ENCODE data around the gene TP53. TPM values are rescaled to one million over a fixed set of nuclear protein-coding genes. Genes with fewer than 3 reads are reported as not detected.

The TP53 gene
- total RNA-seq, 2 donors from 2014 or later, result 12.9 to 20.1 TPM

- Histone ChIP-seq H3K4me3 (no peak overlapping the region), H3K9me3 (no peaks in the 10 kb centered on the region), H3K36me3 (no peaks in the 10 kb centered on the region), H3K4me1 (peaks cover 0 to 15% of the 10 kb centered on the region in 2 donors), H3K27ac (no peak overlapping the region), H3K27me3 (peaks cover 0 to 14% of the 10 kb centered on the region in 2 donors)
- DNase-seq (ENCODE audit: low spot score), result no peak
- no peak for TF ChIP-seq CTCF (IDR thresholded peaks at IDR 0.05)
Observed at GRCh38 chr17:7709031-7709430, 21.7 kb upstream of the TP53 start.

- DNase-seq (ENCODE audit: low spot score), result no peak
- H3K27me3 ChIP-seq, result peaks cover 0 to 14% of the 10 kb centered on the region in 2 donors
- TF ChIP-seq CTCF (IDR thresholded peaks at IDR 0.05), result no peak
Observed at GRCh38 chr17:7707858-7708750, 20.8 kb upstream of the TP53 start.

GRCh38 chr17:7707446-7707845, 20.2 kb upstream of the TP53 start:
- H3K9me3 ChIP-seq, result no peaks in the 10 kb centered on the region
- DNase-seq (ENCODE audit: low spot score), result no peak
- no peak overlapping the region for H3K4me3 ChIP-seq

More at GRCh38 chr17:7707858-7708750, 20.8 kb upstream of the TP53 start:
- Histone ChIP-seq H3K4me1 (peaks cover 0 to 20% of the 10 kb centered on the region in 2 donors), H3K4me3 (no peak overlapping the region), H3K9me3 (no peaks in the 10 kb centered on the region), H3K27ac (no peak overlapping the region), H3K36me3 (no peaks in the 10 kb centered on the region)

DNA sequence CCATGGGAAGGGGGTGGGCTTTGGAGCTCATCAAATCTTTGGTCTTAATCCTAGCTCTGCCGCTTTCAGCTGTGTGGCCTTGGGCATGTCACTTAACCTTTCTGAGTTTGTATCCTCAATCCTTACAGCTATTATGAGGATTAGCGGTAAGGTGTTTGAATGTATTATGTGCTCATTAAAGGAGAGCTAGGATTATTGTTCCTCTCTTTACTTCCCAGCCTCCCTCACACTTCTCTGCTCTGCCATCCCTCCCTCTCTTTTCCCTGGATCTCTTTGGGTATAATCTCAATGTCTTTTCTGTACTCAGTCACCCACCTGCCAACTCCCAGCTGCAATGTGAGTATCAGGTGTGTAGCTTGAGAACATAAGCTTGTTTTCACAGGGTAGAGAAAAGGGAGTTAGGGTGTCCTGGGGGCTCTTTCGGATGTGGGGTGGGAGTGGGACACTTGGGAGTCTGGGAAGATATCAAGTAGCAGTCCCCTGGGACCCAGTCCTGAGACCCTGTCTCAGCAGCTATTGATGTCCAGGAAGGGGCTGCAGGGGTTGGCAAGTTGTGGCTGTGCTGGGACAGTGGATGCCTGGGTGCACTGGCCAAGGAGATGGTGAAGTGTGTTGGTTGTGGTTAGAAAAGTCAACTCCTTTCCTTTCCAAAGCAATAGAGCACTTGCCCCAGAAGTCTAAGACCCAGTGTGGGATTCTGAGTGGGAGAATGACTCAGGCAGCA, 19.5 kb upstream of the TP53 start:
- Histone ChIP-seq H3K36me3 (peaks cover 8% of the 10 kb centered on the region), H3K9me3 (no peaks in the 10 kb centered on the region), H3K27ac (no peak overlapping the region), H3K4me3 (no peak overlapping the region), H3K4me1 (peaks cover 0 to 20% of the 10 kb centered on the region in 2 donors), H3K27me3 (peaks cover 0 to 14% of the 10 kb centered on the region in 2 donors)
- TF ChIP-seq CTCF (IDR thresholded peaks at IDR 0.05), result no peak
- DNase-seq (ENCODE audit: low spot score), result no peak

More at GRCh38 chr17:7707446-7707845, 20.2 kb upstream of the TP53 start:
- peaks cover 2% of the 10 kb centered on the region for H3K36me3 ChIP-seq
- peaks cover 0 to 20% of the 10 kb centered on the region in 2 donors for H3K4me1 ChIP-seq
- no peak for TF ChIP-seq CTCF (IDR thresholded peaks at IDR 0.05)
- no peak overlapping the region for H3K27ac ChIP-seq
- H3K27me3 ChIP-seq, result peaks cover 0 to 14% of the 10 kb centered on the region in 2 donors

GRCh38 chr17:7705269-7706255, 18.3 kb upstream of the TP53 start:
- Histone ChIP-seq H3K36me3 (peaks cover 14% of the 10 kb centered on the region), H3K4me1 (peaks cover 0 to 20% of the 10 kb centered on the region in 2 donors), H3K9me3 (no peaks in the 10 kb centered on the region), H3K4me3 (peak overlapping the region; percentile 34 to 52), H3K27ac (peak overlapping the region in 1 of 2 donors; percentile 21), H3K27me3 (peaks cover 0 to 14% of the 10 kb centered on the region in 2 donors)
- TF ChIP-seq CTCF (IDR thresholded peaks at IDR 0.05), result no peak
- DNase-seq (ENCODE audit: low spot score), result no peak
